HepG2 (cell line): ENCODE results near the gene ADD2. TPM values are rescaled to one million over a fixed set of nuclear protein-coding genes. Genes with fewer than 3 reads are reported as not detected.

ENCODE experiments used
- ATAC-seq: fragments of 200-7000 bp; cut with Tn5 transposase; 3 replicates; pipeline ENCODE4 v1.9.1; 2020; ENCODE audit warnings: mild to moderate bottlenecking, moderate library complexity
- BruUV-seq: library from RNA; stranded (reverse); fragments of 400-500 nt; replicated peaks from 2 replicates; lab custom pipeline; 2021; lab: Mats Ljungman, UMichigan
- CTCF ChIA-PET: fragments of 300-600 bp; formaldehyde crosslinking; extraction: SDS; loops from one replicate; lab custom pipeline; 2021; ENCODE audit warnings: low total read pairs, inconsistent platforms, low intra/inter-chr PET ratio; lab: Yijun Ruan, JAX
- POLR2A ChIA-PET: fragments of 350-600 bp; sonication (Branson Sonifier 250); formaldehyde crosslinking; loops from one replicate; lab custom pipeline; 2020; ENCODE audit warnings: antibody characterized with exemption, inconsistent platforms; lab: Yijun Ruan, JAX
- DNase-seq: peaks from one replicate; pipeline ENCODE4 v3.0.0-alpha.2; 2015; ENCODE audit warnings: low spot score
- FAIRE-seq: peaks from 3 replicates; lab custom pipeline; 2011; peaks lifted over from hg19 to GRCh38; lab: Jason Lieb, UNC
- H2AFZ ChIP-seq: one replicate; pipeline ENCODE4 v1.6.1; 2011; ENCODE audit warnings: low read length, inconsistent platforms
- H3K27ac ChIP-seq: fragments of 300-600 bp; 3 replicates; pipeline ENCODE4 v1.8.0; 2011; ENCODE audit warnings: mixed run types, mild to moderate bottlenecking, mixed read lengths, low read length, inconsistent platforms; ENCODE audit not compliant: insufficient read depth; ENCODE audit errors: extremely low read length
- H3K27me3 ChIP-seq, 2 experiments: fragments of 200-600 bp in 1 of 2; 2 replicates in 1 of 2; 3 replicates in 1 of 2; pipeline versions ENCODE4 v1.6.0 to v1.8.0; 2011; ENCODE audit warnings: low read length in 2 of 2, mild to moderate bottlenecking in 2 of 2, moderate library complexity in 2 of 2, inconsistent platforms in 1 of 2; ENCODE audit not compliant: insufficient read depth in 2 of 2, control insufficient read depth in 1 of 2
- H3K36me3 ChIP-seq, 2 experiments: fragments of 200-600 bp in 1 of 2; replicated peaks in 1 of 2; 2 replicates in 1 of 2; 3 replicates in 1 of 2; pipeline versions ENCODE4 v1.5.1 to v1.8.0; 2011; ENCODE audit warnings: low read length in 2 of 2, inconsistent platforms in 1 of 2; ENCODE audit not compliant: insufficient read depth in 2 of 2, control insufficient read depth in 1 of 2
- H3K4me1 ChIP-seq: 2 replicates; pipeline ENCODE4 v1.5.1; 2012; ENCODE audit warnings: low read length, inconsistent platforms; ENCODE audit not compliant: insufficient read depth
- H3K4me2 ChIP-seq: 2 replicates; pipeline ENCODE4 v1.6.0; 2011; ENCODE audit warnings: low read depth, low read length, inconsistent platforms
- H3K4me3 ChIP-seq, 3 experiments: fragments of 200-600 bp in 1 of 3; sonication (generic), shearing (Covaris generic) in 1 of 3; replicated peaks in 1 of 3; 2 replicates each; pipeline ENCODE4 v1.5.1; 2011 to 2016; ENCODE audit warnings: low read length in 3 of 3, inconsistent platforms in 2 of 3, low read depth in 2 of 3, mild to moderate bottlenecking in 2 of 3, control low read depth in 1 of 3, mixed read lengths in 1 of 3; ENCODE audit not compliant: insufficient read depth in 1 of 3
- H3K79me2 ChIP-seq: one replicate; pipeline ENCODE4 v1.6.1; 2011; ENCODE audit warnings: low read length, inconsistent platforms; ENCODE audit not compliant: insufficient read depth
- H3K9ac ChIP-seq: 2 replicates; pipeline ENCODE4 v1.6.0; 2011; ENCODE audit warnings: mild to moderate bottlenecking, low read depth, low read length, inconsistent platforms; ENCODE audit not compliant: insufficient read depth
- H3K9me3 ChIP-seq: 2 replicates; pipeline ENCODE4 v1.5.1; 2012; ENCODE audit warnings: mild to moderate bottlenecking, low read length
- H4K20me1 ChIP-seq: 2 replicates; pipeline ENCODE4 v1.6.0; 2011; ENCODE audit warnings: inconsistent platforms, mild to moderate bottlenecking, low read length, moderate library complexity; ENCODE audit not compliant: insufficient read depth
- BRF2 ChIP-seq: sonication (generic); formaldehyde crosslinking; IDR thresholded peaks from 2 replicates; pipeline ENCODE4 v1.8.1; 2022; ENCODE audit warnings: mild to moderate bottlenecking, missing genetic modification reagents
- CAMTA2 ChIP-seq: sonication (generic); formaldehyde crosslinking; IDR thresholded peaks from 2 replicates; pipeline ENCODE4 v1.4.0; 2020; ENCODE audit warnings: mild to moderate bottlenecking, missing genetic modification reagents, borderline replicate concordance
- DZIP1 ChIP-seq: sonication (generic); formaldehyde crosslinking; IDR thresholded peaks from 2 replicates; pipeline ENCODE4 v1.5.0; 2020; ENCODE audit warnings: mild to moderate bottlenecking, missing genetic modification reagents
- IRF2 ChIP-seq: IDR thresholded peaks from 2 replicates; pipeline ENCODE4 v1.6.1; 2018; ENCODE audit warnings: missing genetic modification reagents, missing compliant biosample characterization
- KDM5B ChIP-seq: sonication (generic); formaldehyde crosslinking; IDR thresholded peaks from 2 replicates; pipeline ENCODE4 v1.4.0; 2020; ENCODE audit warnings: missing genetic modification reagents, mild to moderate bottlenecking, borderline replicate concordance
- MATR3 ChIP-seq: sonication (generic); formaldehyde crosslinking; IDR thresholded peaks from 2 replicates; pipeline ENCODE4 v1.4.0; 2020; ENCODE audit warnings: missing genetic modification reagents
- MBD4 ChIP-seq: IDR thresholded peaks from 2 replicates; pipeline ENCODE4 v1.6.1; 2012; ENCODE audit warnings: low read length, inconsistent platforms, borderline replicate concordance
- TFAP4 ChIP-seq: sonication (generic); IDR thresholded peaks from 2 replicates; pipeline ENCODE4 v1.6.1; 2016; ENCODE audit warnings: low read depth, borderline replicate concordance
- ZNF24 ChIP-seq: fragments of 450-650 bp; IDR thresholded peaks from 2 replicates; pipeline ENCODE4 v1.6.1; 2017; ENCODE audit warnings: antibody characterized with exemption, mild to moderate bottlenecking
- ZNF253 ChIP-seq: sonication (generic); formaldehyde crosslinking; IDR thresholded peaks from 2 replicates; pipeline ENCODE4 v1.8.0; 2022; ENCODE audit warnings: mild to moderate bottlenecking, missing genetic modification reagents, borderline replicate concordance
- ZNF335 ChIP-seq: sonication (generic); formaldehyde crosslinking; IDR thresholded peaks from 2 replicates; pipeline ENCODE4 v1.4.0; 2020; ENCODE audit warnings: missing genetic modification reagents
- ZNF33B ChIP-seq: sonication (generic); formaldehyde crosslinking; IDR thresholded peaks from 2 replicates; pipeline ENCODE4 v1.5.1; 2020; ENCODE audit warnings: mild to moderate bottlenecking, missing genetic modification reagents
- ZNF383 ChIP-seq: sonication (generic); formaldehyde crosslinking; IDR thresholded peaks from 2 replicates; pipeline ENCODE4 v1.4.0; 2020; ENCODE audit warnings: missing genetic modification reagents, mild to moderate bottlenecking, borderline replicate concordance
- ZNF44 ChIP-seq: sonication (generic); formaldehyde crosslinking; IDR thresholded peaks from 2 replicates; pipeline ENCODE4 v1.5.1; 2020; ENCODE audit warnings: mild to moderate bottlenecking, missing genetic modification reagents
- ZNF547 ChIP-seq: sonication (generic); formaldehyde crosslinking; IDR thresholded peaks from 2 replicates; pipeline ENCODE4 v1.5.1; 2020; ENCODE audit warnings: mild to moderate bottlenecking, missing genetic modification reagents
- ZNF616 ChIP-seq: sonication (generic); formaldehyde crosslinking; IDR thresholded peaks from 2 replicates; pipeline ENCODE4 v1.5.0; 2020; ENCODE audit warnings: low read depth, mild to moderate bottlenecking, missing genetic modification reagents
- ZNF724P ChIP-seq: sonication (generic); formaldehyde crosslinking; IDR thresholded peaks from 2 replicates; pipeline ENCODE4 v1.8.0; 2022; ENCODE audit warnings: missing genetic modification reagents, borderline replicate concordance
- ZSCAN30 ChIP-seq: sonication (generic); formaldehyde crosslinking; IDR thresholded peaks from 2 replicates; pipeline ENCODE4 v1.5.0; 2020; ENCODE audit warnings: mild to moderate bottlenecking, missing genetic modification reagents
- WGBS: methylation state at CpG from one replicate; pipeline ENCODE4 v1.1.6; 2017; ENCODE audit warnings: low lambda C conversion rate; 5-methylcytosine and 5-hydroxymethylcytosine counted together
- in situ Hi-C: cut with HindIII; loops from 2 replicates; pipeline ENCODE4 v1.10.0; 2017; ENCODE audit warnings: low pct_unique_long_range_greater_than_20kb; ENCODE audit not compliant: extremely low pct_ligation_motif_present
- intact Hi-C: fragments of 100-400 bp; cut with micrococcal nuclease; formaldehyde crosslinking; loops from one replicate; pipeline ENCODE4 v1.10.0; 2022; ENCODE audit not compliant: unreplicated experiment
- polyA plus RNA-seq, 8 experiments: library from polyadenylated mRNA; depleted of rRNA in 3 of 8; stranded (reverse) in 7 of 8; unstranded in 1 of 8; fragments of >200 nt; fragmentation: Illumina TruSeq in 4 of 8; extraction: Trizol in 4 of 8; gene quantifications; 2 replicates each; pipeline versions ENCODE4 v1.2.1 to v1.2.3, GENCODE V29; 2011 to 2016; ENCODE audit warnings: low read depth in 4 of 8, missing spikeins in 1 of 8, mixed read lengths in 1 of 8; ENCODE audit not compliant: insufficient read depth in 1 of 8
- total RNA-seq, 5 experiments: library from RNA; depleted of rRNA; stranded (reverse); fragments of >200 nt; fragmentation: Illumina TruSeq; extraction: Trizol; gene quantifications; 2 replicates each; pipeline ENCODE4 v1.2.3, GENCODE V29; 2016; ENCODE audit warnings: low read depth in 1 of 5
- TF ChIP-seq, protein P1 (sequence below): sonication (generic); formaldehyde crosslinking; conservative IDR thresholded peaks from 2 replicates; pipeline ENCODE4 v1.8.1; 2023; ENCODE audit warnings: missing genetic modification reagents

Gene ADD2
- total and polyA plus RNA-seq, 2 of the 13 experiments (the other 11 are each of a cell fraction or from before 2014, with no cell fraction given), result 0.05 to 0.13 TPM

DNA sequence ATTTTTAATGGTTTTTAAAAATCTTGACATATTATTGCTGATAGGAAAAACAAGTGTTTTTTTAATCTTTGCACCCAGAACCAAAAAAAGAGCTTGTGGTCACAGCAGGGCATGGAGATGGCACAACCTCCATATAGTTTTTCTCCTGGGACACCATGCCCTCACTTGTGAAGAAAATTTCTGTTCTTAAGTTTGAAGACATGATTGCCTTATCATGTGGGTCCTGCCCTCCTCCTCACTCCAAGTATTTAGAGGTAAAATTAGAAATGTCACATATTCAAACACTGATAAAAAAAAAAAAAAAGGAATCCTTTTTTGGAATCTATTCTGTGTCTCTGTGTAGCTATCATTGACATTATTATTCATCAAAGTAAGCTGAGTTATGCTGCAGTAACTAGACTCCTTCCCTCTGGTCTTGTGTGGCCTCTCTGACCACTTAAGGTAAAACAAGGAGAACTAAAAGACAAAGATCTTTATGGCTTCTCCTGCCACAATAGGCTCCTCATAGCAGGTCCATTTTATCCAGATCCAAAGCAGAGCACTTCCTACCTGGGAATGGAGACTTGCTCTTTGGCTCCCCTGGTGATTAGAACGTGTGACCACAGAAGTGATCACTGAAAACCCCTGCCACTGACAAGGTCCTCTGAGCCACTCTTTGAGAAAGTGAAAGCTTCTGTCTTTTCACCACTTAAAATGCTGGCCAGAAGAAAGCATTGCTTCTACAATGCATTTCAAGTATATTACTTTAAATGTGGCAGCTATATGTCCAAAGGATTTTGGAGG lies 19.8 kb downstream of the ADD2 start:
- Histone ChIP-seq H3K4me2 (no peak overlapping the region), H3K9me3 (no peaks in the 10 kb centered on the region), H2AFZ (no peak overlapping the region), H3K27ac (no peak overlapping the region), H3K9ac (no peak overlapping the region), H4K20me1 (no peaks in the 10 kb centered on the region), H3K4me1 (no peaks in the 10 kb centered on the region), H3K79me2 (no peaks in the 10 kb centered on the region), H3K4me3 (no peak overlapping the region), H3K36me3 (no peaks in the 10 kb centered on the region), H3K27me3 (peaks cover 0 to 5% of the 10 kb centered on the region in 2 experiments; a peak in 1 of 5 replicates)
- WGBS, result 0% methylated on average over 1 of the region's 1 CpG
- in situ Hi-C loops (no loop called here), intact Hi-C loops (no loop called here)
- no TSS peak for BruUV-seq
- ATAC-seq, result peak; percentile 81
- TF ChIP-seq BRF2 (CRISPR knock-in tag) (no peak), IRF2 (no peak), ZNF335 (CRISPR knock-in tag) (no peak), ZNF724P (CRISPR knock-in tag) (no peak), ZNF616 (CRISPR knock-in tag) (no peak), ZNF547 (CRISPR knock-in tag) (no peak), MATR3 (CRISPR knock-in tag) (no peak), MBD4 (no peak), ZNF33B (CRISPR knock-in tag) (no peak), ZNF24 (no peak), TFAP4 (no peak), ZNF383 (CRISPR knock-in tag) (no peak), DZIP1 (CRISPR knock-in tag) (no peak), KDM5B (CRISPR knock-in tag) (no peak), ZSCAN30 (CRISPR knock-in tag) (no peak), ZNF44 (CRISPR knock-in tag) (no peak), CAMTA2 (CRISPR knock-in tag) (no peak), ZNF253 (CRISPR knock-in tag) (no peak)
- TF ChIP-seq, protein P1, sequence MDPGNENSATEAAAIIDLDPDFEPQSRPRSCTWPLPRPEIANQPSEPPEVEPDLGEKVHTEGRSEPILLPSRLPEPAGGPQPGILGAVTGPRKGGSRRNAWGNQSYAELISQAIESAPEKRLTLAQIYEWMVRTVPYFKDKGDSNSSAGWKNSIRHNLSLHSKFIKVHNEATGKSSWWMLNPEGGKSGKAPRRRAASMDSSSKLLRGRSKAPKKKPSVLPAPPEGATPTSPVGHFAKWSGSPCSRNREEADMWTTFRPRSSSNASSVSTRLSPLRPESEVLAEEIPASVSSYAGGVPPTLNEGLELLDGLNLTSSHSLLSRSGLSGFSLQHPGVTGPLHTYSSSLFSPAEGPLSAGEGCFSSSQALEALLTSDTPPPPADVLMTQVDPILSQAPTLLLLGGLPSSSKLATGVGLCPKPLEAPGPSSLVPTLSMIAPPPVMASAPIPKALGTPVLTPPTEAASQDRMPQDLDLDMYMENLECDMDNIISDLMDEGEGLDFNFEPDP, result no peak
- POLR2A ChIA-PET, result no interaction called here
- DNase-seq, result peak; percentile 16
- CTCF ChIA-PET, result no interaction called here
- FAIRE-seq, result peak; percentile 60
